Stimulated activated CD4-positive, alpha-beta T cell treated with anti-CD3 and anti-CD28 coated beads, Interleukin-2, amount 100 ng/mL, for 24 hours (primary cell): ENCODE measurements around the gene TSR3.
"Not testable (repeated sequence)": the region's sequence is repeated elsewhere in the genome, so short reads cannot be mapped to it uniquely, and the experiment has no call there.

Experiments
- DNase-seq, 2 donors: peaks; one replicate each; pipeline ENCODE4 v3.0.0-alpha.2; 2020

TSR3 gene

GRCh38 chr16:1335996-1336395, 15.7 kb downstream of the TSR3 start:
- DNase-seq, result no peak

- no peak for DNase-seq
These were observed 16.3 kb downstream of the TSR3 start for GRCh38 chr16:1335211-1335971.

- DNase-seq, result no peak
These were observed 16.9 kb downstream of the TSR3 start for GRCh38 chr16:1334739-1335138.

- DNase-seq, result no peak
These were observed 17.6 kb downstream of the TSR3 start for GRCh38 chr16:1333854-1334700.

GRCh38 chr16:1333149-1333812, 18.4 kb downstream of the TSR3 start, which contains the start of gene BAIAP3:
TSS of gene BAIAP3 (plus strand) at chr16:1333645. CDS start at chr16:1338550, 4,905 bp downstream.
- peak; percentile 55 to 63 for DNase-seq

- DNase-seq, result no peak
These were observed 19.0 kb downstream of the TSR3 start for GRCh38 chr16:1332618-1333148.

- peak in 1 of 2 donors; percentile 41 for DNase-seq
These were observed 19.7 kb downstream of the TSR3 start for GRCh38 chr16:1331712-1332617.

GRCh38 chr16:1330931-1331711, 20.6 kb downstream of the TSR3 start:
- DNase-seq, result no peak

- DNase-seq, result peak in 1 of 2 donors; percentile 64
These were observed 21.3 kb downstream of the TSR3 start for GRCh38 chr16:1330260-1330914.

- not testable (repeated sequence) for DNase-seq
These were observed 22.7 kb downstream of the TSR3 start for GRCh38 chr16:1328961-1329360.

GRCh38 chr16:1328136-1328535, 23.5 kb downstream of the TSR3 start:
- DNase-seq, result not testable (repeated sequence)

GRCh38 chr16:1327619-1327947, 24.1 kb downstream of the TSR3 start:
- no peak for DNase-seq

GRCh38 chr16:1326946-1327618, 24.6 kb downstream of the TSR3 start:
- no peak for DNase-seq

GRCh38 chr16:1326391-1326790, 25.3 kb downstream of the TSR3 start:
- DNase-seq, result no peak

- no peak for DNase-seq
These were observed 25.9 kb downstream of the TSR3 start for GRCh38 chr16:1325673-1326371.

GRCh38 chr16:1325261-1325660, 26.4 kb downstream of the TSR3 start:
- DNase-seq, result no peak

- DNase-seq, result no peak
These were observed 27.3 kb downstream of the TSR3 start for GRCh38 chr16:1324286-1324826.

GRCh38 chr16:1323296-1324239, 28.1 kb downstream of the TSR3 start:
- DNase-seq, result no peak
